HG03025 (cell line): Measurements from ENCODE around the gene PTPRA.
"Not testable (repeated sequence)": the region's sequence is repeated elsewhere in the genome, so short reads cannot be mapped to it uniquely, and the experiment has no call there.

ENCODE experiments used
- ATAC-seq: cut with Tn5 transposase; IDR thresholded peaks from one replicate; pipeline ENCODE4 v1.9.1; 2021; ENCODE audit warnings: mild to moderate bottlenecking, moderate library complexity; ENCODE audit not compliant: unreplicated experiment, low FRiP score

PTPRA gene

DNA sequence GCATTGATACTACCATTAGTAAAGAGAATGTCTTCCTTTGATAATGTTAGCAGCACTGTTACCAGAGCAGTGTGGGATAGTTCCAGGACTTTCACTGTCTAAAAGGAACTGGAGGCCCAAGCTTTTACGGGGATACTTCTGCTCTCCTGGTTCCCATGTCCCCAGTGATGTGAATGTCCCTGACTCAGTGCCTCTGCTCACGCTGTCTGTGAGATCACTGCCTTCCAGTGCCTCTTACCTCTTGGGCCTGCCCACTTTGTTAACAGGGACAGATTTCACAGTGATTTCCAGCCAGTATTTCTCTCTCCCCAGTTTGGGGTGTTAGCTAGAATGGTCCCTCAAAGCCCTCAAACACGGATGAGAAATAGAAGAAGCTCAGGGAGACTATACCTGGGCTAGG, 14.4 kb downstream of the PTPRA start:
- ATAC-seq = no peak

DNA sequence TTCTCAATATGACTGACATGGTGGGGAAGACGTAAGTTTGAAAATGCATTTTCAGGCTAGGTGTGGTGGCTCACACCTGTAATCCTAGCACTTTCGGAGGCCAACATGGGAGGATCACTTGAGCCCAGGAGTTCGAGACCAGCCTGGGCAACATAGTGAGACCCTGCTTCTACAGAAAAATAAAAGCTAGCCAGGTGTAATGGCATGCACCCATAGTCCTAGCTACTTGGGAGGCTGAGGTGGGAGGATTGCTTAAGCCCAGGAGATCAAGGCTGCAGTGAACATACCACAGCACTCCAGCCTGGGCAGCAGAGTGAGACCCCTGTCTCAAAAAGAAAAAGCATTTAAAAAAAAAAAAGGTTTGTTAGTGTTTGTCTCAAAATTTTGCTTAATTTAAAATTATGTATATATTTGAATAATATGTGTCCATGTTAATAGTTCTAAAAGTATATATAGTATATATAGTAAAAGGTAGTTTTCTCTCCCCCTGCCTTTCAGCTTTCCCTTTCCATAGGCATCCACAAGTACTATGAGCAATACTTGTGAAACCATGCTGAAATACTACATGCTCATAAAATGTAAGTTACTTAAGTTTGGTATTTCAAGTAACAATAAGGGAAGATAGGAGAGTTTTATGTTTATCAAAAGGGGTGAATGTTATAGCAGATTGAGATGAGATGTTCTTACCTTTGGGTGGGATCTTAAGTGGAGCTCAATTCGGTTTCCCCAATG, 15.1 kb downstream of the PTPRA start:
- no peak for ATAC-seq

DNA sequence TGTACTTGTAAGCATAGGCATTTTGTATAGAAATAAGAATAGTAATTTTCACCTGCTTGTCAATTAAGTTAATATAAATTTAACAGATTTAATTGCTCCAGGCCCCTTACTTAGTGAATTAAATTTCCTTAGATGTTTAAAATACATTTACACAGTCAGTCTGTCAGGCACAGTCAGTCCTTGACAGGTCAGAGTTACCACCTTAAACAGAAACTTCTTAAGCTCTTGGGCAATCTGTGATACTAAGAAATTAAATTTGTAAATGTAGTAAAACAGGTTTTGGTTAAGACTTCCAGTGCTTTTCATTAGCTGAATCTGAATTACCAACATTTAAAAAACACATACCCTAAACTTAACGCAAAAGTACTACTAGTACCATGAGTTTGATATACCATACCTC, 15.9 kb downstream of the PTPRA start:
- ATAC-seq = no peak

DNA sequence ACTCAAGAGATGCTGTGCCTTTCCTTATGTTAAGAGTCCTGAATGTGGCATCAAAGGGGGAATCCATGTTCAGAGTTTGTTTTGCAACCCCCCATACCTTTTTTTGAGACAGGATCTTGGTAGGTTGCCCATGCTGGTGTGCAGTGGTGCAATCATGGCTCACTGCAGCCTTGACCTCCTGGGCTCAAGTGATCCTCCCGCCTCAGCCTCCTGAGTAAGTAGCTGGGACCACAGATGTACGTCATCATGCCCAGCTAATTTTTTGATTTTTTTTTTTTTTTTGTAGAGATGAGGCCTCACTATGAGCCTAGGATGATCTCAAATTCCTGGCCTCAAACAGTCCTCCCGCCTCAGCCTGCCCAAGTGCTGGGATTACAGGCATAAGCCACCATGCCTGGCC, 16.5 kb downstream of the PTPRA start:
- ATAC-seq = no peak

DNA sequence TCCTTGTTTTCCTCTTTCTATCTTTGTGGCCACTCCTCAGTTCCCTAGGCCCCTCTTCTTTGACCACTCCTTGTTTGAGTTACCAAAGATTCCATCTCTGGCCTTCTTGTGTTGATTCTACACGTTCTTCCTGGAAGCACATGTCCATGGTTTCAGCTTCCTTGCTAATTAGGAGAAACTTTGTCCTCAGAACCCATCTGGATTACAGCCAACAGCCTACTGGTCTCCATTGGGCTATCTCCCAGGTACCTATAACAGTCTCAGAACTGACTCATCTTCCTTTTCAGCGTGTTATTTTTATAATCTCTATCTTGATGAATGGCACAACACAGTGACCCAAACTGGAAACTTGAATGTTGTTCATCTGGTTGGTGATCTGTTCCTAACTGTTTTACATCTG, 17.5 kb downstream of the PTPRA start:
- ATAC-seq = no peak

DNA sequence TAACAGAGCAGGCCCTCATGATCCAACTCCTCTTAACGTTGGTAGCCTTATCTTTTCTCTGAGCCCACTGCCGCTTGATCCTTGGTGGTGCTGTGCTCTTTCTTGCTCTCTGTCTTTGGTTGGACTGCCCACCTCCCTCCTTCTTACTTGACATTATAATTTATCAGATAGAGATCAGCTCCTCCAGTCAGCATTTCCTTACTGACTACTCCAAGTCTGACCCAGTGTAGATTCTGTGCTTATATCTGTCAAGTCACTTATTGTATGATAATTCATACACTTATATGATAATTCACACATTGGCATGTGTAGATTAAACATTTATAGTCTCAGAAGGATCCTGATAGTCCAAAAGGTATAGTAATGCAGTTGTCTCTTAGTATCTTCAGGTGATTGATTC, 18.1 kb downstream of the PTPRA start:
- no peak for ATAC-seq

DNA sequence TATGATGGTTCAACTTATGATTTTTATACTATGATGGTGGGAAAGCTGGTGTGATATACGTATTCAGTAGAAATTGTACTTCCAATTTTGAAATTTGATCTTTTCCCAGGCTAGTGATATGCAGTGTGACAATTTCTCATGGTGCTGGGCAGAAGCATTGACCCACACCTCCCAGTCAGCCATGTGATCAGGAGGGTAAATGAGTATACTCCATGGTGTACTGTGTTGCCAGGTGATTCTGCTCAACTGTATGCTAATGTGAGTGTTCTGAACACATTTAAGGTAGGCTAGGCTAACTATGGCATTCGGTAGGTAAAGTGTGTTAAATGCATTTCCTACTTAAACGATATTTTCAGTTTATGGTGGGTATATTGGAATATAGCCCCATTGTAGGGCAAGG, 19.1 kb downstream of the PTPRA start:
- ATAC-seq = no peak

DNA sequence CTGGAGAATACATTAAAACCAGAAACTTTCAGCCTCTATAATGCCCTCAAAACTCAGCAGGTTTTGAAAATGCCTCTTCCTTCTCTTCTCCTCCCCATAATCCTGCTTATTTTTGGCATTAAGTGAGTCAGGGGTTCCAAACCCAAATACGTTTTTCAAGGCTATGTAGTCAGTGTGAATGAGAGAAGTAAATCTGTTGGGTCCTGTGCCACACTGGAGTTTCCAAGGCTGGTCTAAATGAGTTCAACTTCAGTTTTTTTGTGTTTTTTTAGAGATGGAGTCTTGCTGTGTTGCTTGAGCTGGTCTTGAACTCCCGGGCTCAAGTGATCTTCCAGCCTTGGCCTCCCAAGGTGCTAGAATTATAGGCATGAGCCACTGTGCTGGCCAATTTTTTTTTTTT, 20.9 kb downstream of the PTPRA start:
- ATAC-seq = no peak

DNA sequence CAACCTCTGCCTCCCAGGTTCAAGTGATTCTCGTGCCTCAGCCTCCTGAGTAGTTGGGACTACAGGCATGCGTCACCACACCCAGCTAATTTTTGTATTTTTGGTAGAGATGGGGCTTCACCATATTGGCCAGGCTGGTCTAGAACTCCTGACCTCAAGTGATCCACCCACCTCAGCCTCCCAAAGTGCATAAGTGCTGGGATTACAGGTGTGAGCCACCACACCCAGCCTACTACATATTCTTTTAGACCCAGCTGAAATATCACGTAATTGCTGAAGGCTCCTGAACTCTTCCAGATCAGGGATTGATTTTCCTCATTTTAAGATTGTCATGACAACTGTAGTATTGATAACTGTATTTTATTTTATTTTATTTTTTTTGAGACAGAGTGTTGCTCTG, 21.9 kb downstream of the PTPRA start:
- ATAC-seq = not testable (repeated sequence)

DNA sequence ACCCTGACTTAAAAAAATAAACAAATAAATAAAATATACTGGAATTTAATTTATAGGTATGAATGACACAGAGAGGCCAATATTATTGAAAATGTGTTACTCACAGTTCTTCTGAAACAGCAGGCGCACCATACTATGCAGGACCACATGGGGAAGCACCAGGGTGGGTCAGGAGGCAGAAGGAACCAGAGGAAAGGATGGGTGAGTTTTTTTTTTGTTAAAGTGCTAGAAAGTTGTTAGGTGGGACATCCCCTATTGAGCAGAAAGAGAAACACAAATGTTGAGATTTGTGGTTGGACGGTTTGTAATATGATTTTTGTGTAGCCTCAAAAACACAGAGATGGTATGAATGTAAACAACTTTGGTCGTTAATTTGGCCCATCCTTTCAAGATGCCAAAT, 26.0 kb downstream of the PTPRA start:
- ATAC-seq = no peak

DNA sequence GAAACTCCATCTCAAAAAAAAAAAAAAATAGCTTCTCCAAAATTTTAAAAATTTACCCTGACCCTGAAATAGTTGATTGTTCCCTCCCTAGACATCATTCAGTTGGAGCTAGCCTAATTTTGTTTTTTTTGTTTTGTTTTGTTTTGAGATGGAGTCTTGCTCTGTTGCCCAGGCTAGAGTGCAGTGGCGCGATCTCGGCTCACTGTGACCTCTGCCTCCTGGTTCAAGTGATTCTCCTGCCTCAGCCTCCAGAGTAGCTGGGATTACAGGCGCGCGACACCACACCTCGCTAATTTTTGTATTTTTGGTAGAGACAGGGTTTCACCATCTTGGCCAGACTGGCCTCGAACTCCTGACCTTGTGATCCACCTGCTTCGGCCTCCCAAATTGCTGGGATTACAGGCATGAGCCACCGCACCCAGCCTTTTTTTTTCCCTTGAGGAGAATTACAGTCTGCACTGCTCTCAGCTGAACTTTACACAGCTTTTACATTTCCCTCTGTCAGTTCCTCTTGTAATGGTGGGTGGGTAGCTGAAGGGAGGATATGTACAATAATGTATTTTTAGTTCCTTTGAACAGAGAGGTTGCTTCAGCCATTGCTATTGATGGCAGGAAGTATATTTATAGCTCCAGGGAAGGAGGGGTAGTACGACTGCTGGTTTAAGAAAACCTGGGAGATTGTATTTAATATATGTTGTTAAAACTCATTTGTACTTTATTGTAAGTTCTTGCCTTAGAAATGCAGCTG, 27.7 kb downstream of the PTPRA start:
- no peak for ATAC-seq

DNA sequence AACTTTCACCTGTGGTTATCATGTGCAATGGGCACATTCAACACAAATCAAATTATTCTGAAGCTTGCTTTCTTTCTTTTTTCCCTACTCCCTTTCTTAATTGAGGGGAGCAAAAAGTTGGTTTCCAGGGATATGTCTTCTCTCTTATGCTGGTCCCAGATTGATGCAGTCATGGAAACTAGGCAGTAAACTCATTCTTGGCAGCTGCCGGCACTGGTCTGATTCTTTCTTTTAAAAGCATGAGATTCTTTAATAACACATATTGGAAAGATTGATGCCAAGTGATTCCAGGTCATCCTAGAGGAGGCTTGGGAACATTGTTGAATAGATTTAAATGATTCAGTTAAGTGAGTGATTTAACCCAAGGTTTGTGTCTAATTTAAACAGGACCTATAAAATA, 29.0 kb downstream of the PTPRA start:
- no peak for ATAC-seq

DNA sequence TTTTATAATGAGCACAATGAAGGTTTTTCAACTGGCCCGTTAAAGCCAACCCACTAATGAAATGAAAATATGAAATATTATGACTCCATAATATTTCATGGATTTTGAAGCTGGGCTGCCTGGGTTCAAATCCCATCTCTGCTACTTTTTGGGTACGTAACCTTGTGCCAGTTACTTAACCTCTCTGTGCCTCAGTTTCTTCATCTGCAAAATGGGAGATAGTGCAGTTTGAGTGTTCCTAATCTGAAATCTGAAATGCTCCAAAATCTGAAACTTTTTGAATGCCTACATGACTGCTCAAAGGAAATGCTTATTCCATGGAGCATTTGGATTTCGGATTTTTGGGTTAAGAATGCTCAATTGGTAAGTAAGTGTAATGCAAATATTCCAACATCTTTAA, 29.5 kb downstream of the PTPRA start:
- ATAC-seq = no peak

DNA sequence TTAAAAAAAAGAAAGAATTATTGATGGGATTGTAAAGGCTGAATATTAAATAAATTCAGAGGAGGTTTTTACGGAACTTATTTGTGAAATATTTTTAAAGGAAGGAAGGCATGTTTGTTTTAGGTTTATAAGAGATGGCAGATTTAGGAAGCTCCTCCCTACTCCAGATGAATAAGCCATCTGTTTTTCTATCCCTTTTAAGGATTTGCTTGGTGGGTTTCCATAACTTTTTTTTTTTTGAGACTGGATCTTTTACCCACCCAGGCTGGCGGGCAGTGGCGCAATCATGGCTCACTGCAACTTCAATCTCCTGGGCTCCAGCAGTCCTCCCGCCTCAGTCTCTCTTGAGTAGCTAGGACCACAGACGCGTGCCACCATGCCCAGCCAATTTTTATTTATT, 30.4 kb downstream of the PTPRA start:
- ATAC-seq = no peak

DNA sequence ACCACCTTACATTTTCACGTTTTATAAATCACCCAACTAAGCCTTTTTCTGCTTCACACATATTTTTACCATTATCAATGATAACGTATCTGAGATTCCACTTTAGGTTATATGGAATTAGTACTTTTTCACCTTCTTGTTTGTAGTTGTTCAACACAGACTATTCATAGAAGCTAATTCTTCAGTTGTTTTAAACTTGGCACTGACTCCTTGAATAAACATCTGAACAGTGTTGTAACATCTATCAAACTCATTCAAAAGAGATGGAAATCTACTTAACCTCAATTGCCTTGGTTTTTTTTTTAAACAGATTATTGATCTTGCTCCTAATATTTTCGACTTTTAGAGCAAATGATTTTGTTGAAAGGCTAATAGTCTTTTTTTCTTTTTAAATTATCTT, 34.2 kb downstream of the PTPRA start:
- ATAC-seq = no peak

DNA sequence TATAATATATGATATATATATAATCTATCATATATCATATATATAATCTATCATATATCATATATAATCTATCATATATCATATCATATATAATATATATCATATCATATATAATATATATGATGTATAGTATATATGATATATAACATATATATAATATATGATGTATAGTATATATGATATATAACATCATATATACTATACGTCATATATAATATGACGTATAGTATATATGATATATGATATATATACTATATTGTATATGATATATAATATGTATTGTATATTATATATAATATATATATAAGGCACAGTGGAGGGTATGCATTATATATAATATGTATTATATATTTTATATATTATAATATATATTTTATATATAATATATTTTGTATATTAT, 36.7 kb downstream of the PTPRA start:
- no peak for ATAC-seq

DNA sequence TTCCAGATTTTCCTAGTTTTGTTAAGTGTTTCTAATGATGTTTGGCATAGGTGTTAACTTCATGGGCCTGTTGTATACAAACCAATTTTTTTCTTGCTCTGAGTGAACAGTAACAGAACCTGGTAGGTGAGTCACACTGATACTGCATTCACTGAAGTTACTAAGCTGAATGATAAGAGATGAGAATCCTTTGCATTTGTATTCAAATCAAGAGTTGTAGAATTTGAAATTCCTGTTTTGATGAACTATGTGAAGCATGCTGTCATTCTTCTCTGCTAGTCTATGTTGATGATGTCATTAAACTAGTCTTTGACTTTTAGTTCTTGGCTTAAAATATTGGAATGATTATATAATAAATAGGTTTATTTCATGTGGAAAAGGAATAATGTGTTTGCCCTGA, 37.9 kb downstream of the PTPRA start:
- no peak for ATAC-seq

DNA sequence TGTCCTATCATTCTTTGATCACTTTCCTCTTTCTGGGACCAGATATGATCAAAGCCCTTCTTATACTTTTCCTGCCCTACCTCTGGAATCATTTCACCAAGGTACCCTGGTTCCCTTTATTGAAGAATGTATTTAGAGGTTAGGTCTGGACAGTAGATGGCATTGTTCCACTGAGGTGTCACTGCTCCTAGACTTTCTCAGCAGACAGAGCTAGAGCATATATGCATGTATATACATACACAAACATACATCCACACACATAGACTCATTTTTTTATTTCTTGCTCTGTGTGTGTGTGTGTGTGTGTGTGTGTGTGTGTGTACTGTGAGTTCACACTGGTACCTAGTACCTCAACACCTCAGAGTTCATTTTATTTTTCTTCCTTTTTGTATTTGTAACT, 40.9 kb downstream of the PTPRA start:
- ATAC-seq = no peak

DNA sequence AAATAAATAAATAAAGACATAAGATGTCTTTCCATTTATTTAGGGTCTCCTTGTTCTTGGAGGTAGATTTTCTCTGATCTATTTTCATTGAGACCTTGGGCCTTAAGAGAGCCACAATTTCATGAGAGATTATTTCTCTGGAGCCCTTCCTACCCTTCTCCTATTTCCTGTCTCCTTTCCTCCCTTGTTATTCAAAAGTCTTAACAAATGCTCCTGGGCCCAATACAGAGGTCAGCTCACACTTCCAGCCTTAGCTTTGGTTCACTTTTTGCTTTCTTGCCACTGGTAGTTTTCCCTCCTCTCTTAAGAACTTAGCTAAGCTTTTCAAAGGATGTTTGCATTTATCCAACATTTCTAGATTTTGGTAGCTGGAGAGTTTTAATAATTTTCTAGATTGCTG, 44.0 kb downstream of the PTPRA start:
- no peak for ATAC-seq

DNA sequence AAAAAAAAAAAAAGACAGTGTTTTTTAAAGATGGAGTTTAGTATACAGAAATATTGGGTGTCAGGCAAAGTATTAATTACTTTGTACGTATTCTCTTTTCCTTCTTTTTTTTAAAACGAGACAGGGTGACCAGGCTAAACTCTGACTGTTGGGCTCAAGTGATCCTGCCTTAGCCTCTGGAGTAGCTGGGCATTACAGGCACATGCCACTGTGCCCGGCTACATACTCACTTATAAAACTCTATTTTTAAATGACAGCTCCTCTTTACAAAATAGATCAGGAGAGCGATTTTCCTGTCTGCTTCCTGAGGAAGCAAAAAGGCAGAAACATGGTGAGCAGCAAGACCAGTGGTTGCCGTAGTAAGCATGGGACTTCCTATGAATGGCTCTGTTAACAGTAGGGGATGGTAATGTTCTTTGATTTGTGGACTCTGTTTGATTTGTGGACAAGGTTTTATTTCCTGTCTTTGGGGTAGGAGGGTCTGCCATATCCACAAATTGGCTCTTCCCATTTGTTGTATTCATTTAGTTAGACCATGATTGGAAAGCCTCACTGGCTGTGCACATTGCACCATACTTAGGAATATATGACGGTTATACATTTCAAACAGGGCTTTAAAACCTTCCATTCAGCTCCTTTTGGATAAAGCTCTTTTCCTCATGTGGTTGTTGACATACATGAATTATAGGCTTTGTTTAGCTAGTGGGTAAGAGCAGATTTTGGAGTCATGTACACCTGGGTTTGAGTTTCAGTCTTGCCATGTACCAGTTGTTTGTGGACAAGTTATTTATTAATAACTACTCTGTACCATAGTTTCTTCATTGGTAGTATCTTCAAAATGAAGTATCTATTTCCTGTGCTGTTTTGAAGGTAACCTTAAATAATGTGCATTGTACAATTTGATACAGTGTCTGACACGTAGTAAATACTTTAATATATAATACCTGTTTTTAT, 45.1 kb downstream of the PTPRA start:
- ATAC-seq = no peak

DNA sequence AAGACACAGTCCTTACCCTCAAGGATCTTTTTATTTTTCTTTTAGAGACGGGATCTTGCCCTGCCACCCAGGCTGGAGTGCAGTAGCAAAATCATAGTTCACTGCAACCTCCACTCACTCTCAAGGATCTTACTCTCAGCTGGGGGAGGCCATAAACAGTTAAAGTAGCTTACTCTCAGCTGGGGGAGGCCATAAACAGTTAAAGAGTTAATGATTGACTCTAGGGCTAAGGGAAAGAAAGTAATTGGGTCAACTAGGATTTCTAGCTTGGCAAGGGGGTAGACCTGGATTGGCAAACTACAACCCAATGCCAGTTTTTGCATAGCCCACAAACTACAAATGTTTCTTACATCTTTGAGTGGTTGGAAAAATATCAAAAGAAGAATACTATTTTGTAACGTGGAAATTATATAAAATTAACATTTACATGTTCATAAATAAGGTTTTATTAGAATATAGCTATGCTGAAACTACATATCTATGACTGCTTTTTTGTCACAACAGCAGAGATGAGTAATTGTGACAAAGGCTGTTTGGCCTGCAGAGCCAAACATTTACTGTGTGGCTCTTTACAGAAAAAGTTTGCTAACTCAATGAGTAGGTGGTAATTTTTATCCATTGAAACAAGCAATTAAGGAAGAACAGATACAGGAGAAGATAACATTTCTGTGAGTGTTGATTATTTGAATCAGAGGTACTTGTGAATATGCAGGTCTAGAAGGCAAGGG, 46.4 kb downstream of the PTPRA start:
- no peak for ATAC-seq
